ENCODE results near the gene HECTD1. TPM values are rescaled to one million over a fixed set of nuclear protein-coding genes. Genes with fewer than 3 reads are reported as not detected.
A peak's percentile ranks its signal among the peaks of the same experiment; 100 is the strongest.
"Not testable (repeated sequence)": the region's sequence is repeated elsewhere in the genome, so short reads cannot be mapped to it uniquely, and the experiment has no call there.

The HECTD1 gene
- total RNA-seq, 1 donor from 2014 or later = 110 TPM

- Mint-ChIP-seq H3K9me3 (ENCODE audit: unreplicated experiment) (no peaks in the 10 kb centered on the region), H3K36me3 (ENCODE audit: low read depth, unreplicated experiment) (peaks cover 5% of the 10 kb centered on the region), H3K27me3 (ENCODE audit: low read depth, unreplicated experiment) (no peaks in the 10 kb centered on the region), H3K4me3 (ENCODE audit: unreplicated experiment) (peak overlapping the region; percentile 90), H3K27ac (ENCODE audit: unreplicated experiment) (peak overlapping the region; percentile 83), H3K4me1 (ENCODE audit: low read depth, unreplicated experiment) (peaks cover 12% of the 10 kb centered on the region)
- Histone ChIP-seq H3K36me3 (ENCODE audit: insufficient read depth, low read length) (peaks cover 8% of the 10 kb centered on the region), H3K9ac (ENCODE audit: low read length) (peak overlapping the region; percentile 99), H3K27me3 (ENCODE audit: insufficient read depth, low read length) (no peaks in the 10 kb centered on the region), H3K4me2 (ENCODE audit: low read length) (peak overlapping the region; percentile 90), H3K79me2 (ENCODE audit: insufficient read depth, low read length) (peaks cover 62% of the 10 kb centered on the region), H3K4me1 (ENCODE audit: insufficient read depth, low read length) (peaks cover 6% of the 10 kb centered on the region), H3K27ac (ENCODE audit: low read depth, low read length) (peak overlapping the region; percentile 98), H3K9me3 (ENCODE audit: insufficient read depth, low read depth, low read length) (no peaks in the 10 kb centered on the region), H3K4me3 (ENCODE audit: insufficient read depth, low read depth, low read length) (peak overlapping the region; percentile 89), H2AFZ (ENCODE audit: low read depth, low read length) (no peak overlapping the region), H4K20me1 (ENCODE audit: insufficient read depth, low read length) (peaks cover 35% of the 10 kb centered on the region)
- DNase-seq (ENCODE audit: low read depth) = peak; percentile 75
- FAIRE-seq = peak; percentile 37
- no peak for TF ChIP-seq EZH2 (IDR thresholded peaks at IDR 0.05; ENCODE audit: insufficient read depth, low read length)
- no peak for TF ChIP-seq CTCF (IDR thresholded peaks at IDR 0.05; ENCODE audit: insufficient read depth, low read depth, low read length)
These were observed 1.7 kb downstream of the HECTD1 start for GRCh38 chr14:31205681-31206535.

- Histone ChIP-seq H3K4me3 (ENCODE audit: insufficient read depth, low read depth, low read length) (peak overlapping the region; percentile 89), H3K9ac (ENCODE audit: low read length) (peak overlapping the region; percentile 99), H3K4me1 (ENCODE audit: insufficient read depth, low read length) (peaks cover 6% of the 10 kb centered on the region), H4K20me1 (ENCODE audit: insufficient read depth, low read length) (peaks cover 43% of the 10 kb centered on the region), H3K79me2 (ENCODE audit: insufficient read depth, low read length) (peaks cover 70% of the 10 kb centered on the region), H3K27ac (ENCODE audit: low read depth, low read length) (no peak overlapping the region), H2AFZ (ENCODE audit: low read depth, low read length) (no peak overlapping the region), H3K27me3 (ENCODE audit: insufficient read depth, low read length) (no peaks in the 10 kb centered on the region), H3K4me2 (ENCODE audit: low read length) (peak overlapping the region; percentile 90), H3K9me3 (ENCODE audit: insufficient read depth, low read depth, low read length) (no peaks in the 10 kb centered on the region), H3K36me3 (ENCODE audit: insufficient read depth, low read length) (peaks cover 8% of the 10 kb centered on the region)
- H3K36me3 Mint-ChIP-seq (ENCODE audit: low read depth, unreplicated experiment) = peaks cover 7% of the 10 kb centered on the region
- TF ChIP-seq CTCF (IDR thresholded peaks at IDR 0.05; ENCODE audit: insufficient read depth, low read depth, low read length) (no peak), EZH2 (IDR thresholded peaks at IDR 0.05; ENCODE audit: insufficient read depth, low read length) (no peak)
- no peak for FAIRE-seq
- H3K9me3 Mint-ChIP-seq (ENCODE audit: unreplicated experiment) = peaks cover 2% of the 10 kb centered on the region
- no peak overlapping the region for H3K27ac Mint-ChIP-seq (ENCODE audit: unreplicated experiment)
- no peaks in the 10 kb centered on the region for H3K27me3 Mint-ChIP-seq (ENCODE audit: low read depth, unreplicated experiment)
- peaks cover 16% of the 10 kb centered on the region for H3K4me1 Mint-ChIP-seq (ENCODE audit: low read depth, unreplicated experiment)
- peak overlapping the region; percentile 90 for H3K4me3 Mint-ChIP-seq (ENCODE audit: unreplicated experiment)
- DNase-seq (ENCODE audit: low read depth) = no peak
These were observed 2.7 kb downstream of the HECTD1 start for GRCh38 chr14:31204593-31205534.

- not testable (repeated sequence) for H3K4me1 ChIP-seq (ENCODE audit: insufficient read depth, low read length); H3K27ac Mint-ChIP-seq (ENCODE audit: unreplicated experiment); H3K27me3 Mint-ChIP-seq (ENCODE audit: low read depth, unreplicated experiment); H3K36me3 ChIP-seq (ENCODE audit: insufficient read depth, low read length); H3K27ac ChIP-seq (ENCODE audit: low read depth, low read length); H3K27me3 ChIP-seq (ENCODE audit: insufficient read depth, low read length); H3K9ac ChIP-seq (ENCODE audit: low read length); DNase-seq (ENCODE audit: low read depth); H3K4me2 ChIP-seq (ENCODE audit: low read length); H3K36me3 Mint-ChIP-seq (ENCODE audit: low read depth, unreplicated experiment); H3K4me3 Mint-ChIP-seq (ENCODE audit: unreplicated experiment); H3K9me3 ChIP-seq (ENCODE audit: insufficient read depth, low read depth, low read length); H3K4me3 ChIP-seq (ENCODE audit: insufficient read depth, low read depth, low read length); H3K9me3 Mint-ChIP-seq (ENCODE audit: unreplicated experiment); H2AFZ ChIP-seq (ENCODE audit: low read depth, low read length); FAIRE-seq
- peaks cover 50% of the 10 kb centered on the region for H4K20me1 ChIP-seq (ENCODE audit: insufficient read depth, low read length)
- H3K4me1 Mint-ChIP-seq (ENCODE audit: low read depth, unreplicated experiment) = peaks cover 16% of the 10 kb centered on the region
- peaks cover 76% of the 10 kb centered on the region for H3K79me2 ChIP-seq (ENCODE audit: insufficient read depth, low read length)
These were observed 3.5 kb downstream of the HECTD1 start for GRCh38 chr14:31203899-31204592.
